HepG2 (cell line): ENCODE results near the gene SPAG6. TPM values are rescaled to one million over a fixed set of nuclear protein-coding genes. Genes with fewer than 3 reads are reported as not detected.

Experiments used
- ASH2L ChIP-seq: fragments of 300-600, 200-600 bp; sonication (generic); IDR thresholded peaks from 2 replicates; pipeline ENCODE4 v1.7.0; 2017; ENCODE audit warnings: low read depth, mild to moderate bottlenecking, moderate library complexity, mixed read lengths, low read length; ENCODE audit not compliant: insufficient read length
- CENPT ChIP-seq: sonication (generic); formaldehyde crosslinking; IDR thresholded peaks from 2 replicates; pipeline ENCODE4 v1.8.0; 2022; ENCODE audit warnings: low read depth, mild to moderate bottlenecking, moderate library complexity, missing genetic modification reagents
- EED ChIP-seq: sonication (generic); formaldehyde crosslinking; IDR thresholded peaks from 2 replicates; pipeline ENCODE4 v1.5.0; 2020; ENCODE audit warnings: mild to moderate bottlenecking, missing genetic modification reagents
- HMGXB4 ChIP-seq, 2 experiments: sonication (generic) in 1 of 2; formaldehyde crosslinking in 1 of 2; IDR thresholded peaks; 2 replicates each; pipeline versions ENCODE4 v1.4.0 to v1.6.1; 2018 to 2020; ENCODE audit warnings: missing genetic modification reagents in 2 of 2, borderline replicate concordance in 1 of 2, low read depth in 1 of 2, mild to moderate bottlenecking in 1 of 2, missing biosample characterization in 1 of 2
- HOXA9 ChIP-seq: sonication (generic); formaldehyde crosslinking; IDR thresholded peaks from 2 replicates; pipeline ENCODE4 v1.8.1; 2022; ENCODE audit warnings: missing genetic modification reagents, mild to moderate bottlenecking, moderate library complexity, borderline replicate concordance
- KAT8 ChIP-seq: IDR thresholded peaks from 2 replicates; pipeline ENCODE4 v1.6.1; 2016; ENCODE audit warnings: missing genetic modification reagents, missing compliant biosample characterization
- NR0B2 ChIP-seq: sonication (generic); formaldehyde crosslinking; IDR thresholded peaks from 2 replicates; pipeline ENCODE4 v1.4.0; 2020; ENCODE audit warnings: mild to moderate bottlenecking, missing genetic modification reagents
- SKI ChIP-seq: fragments of 450-650 bp; IDR thresholded peaks from one replicate; pipeline ENCODE4 v1.6.1; 2018; ENCODE audit warnings: mild to moderate bottlenecking; ENCODE audit not compliant: partially characterized antibody
- SMAD3 ChIP-seq: sonication (generic); formaldehyde crosslinking; IDR thresholded peaks from 2 replicates; pipeline ENCODE4 v1.4.0; 2020; ENCODE audit warnings: missing genetic modification reagents
- SRF ChIP-seq: IDR thresholded peaks from 2 replicates; pipeline ENCODE4 v1.6.1; 2011; ENCODE audit warnings: mild to moderate bottlenecking, low read depth, low read length, moderate library complexity
- ZBTB7B ChIP-seq: sonication (generic); formaldehyde crosslinking; IDR thresholded peaks from 2 replicates; pipeline ENCODE4 v1.4.0; 2020; ENCODE audit warnings: missing genetic modification reagents
- ZEB1 ChIP-seq: IDR thresholded peaks from 2 replicates; pipeline ENCODE4 v1.6.1; 2012; ENCODE audit warnings: mild to moderate bottlenecking, low read depth, inconsistent platforms; ENCODE audit not compliant: insufficient replicate concordance
- ZNF253 ChIP-seq: sonication (generic); formaldehyde crosslinking; IDR thresholded peaks from 2 replicates; pipeline ENCODE4 v1.8.0; 2022; ENCODE audit warnings: mild to moderate bottlenecking, missing genetic modification reagents, borderline replicate concordance
- ZNF552 ChIP-seq: sonication (generic); formaldehyde crosslinking; IDR thresholded peaks from 2 replicates; pipeline ENCODE4 v1.9.0; 2022; ENCODE audit warnings: missing genetic modification reagents, mild to moderate bottlenecking, borderline replicate concordance
- ZNF670 ChIP-seq: sonication (generic); formaldehyde crosslinking; IDR thresholded peaks from 2 replicates; pipeline ENCODE4 v1.8.0; 2022; ENCODE audit warnings: mild to moderate bottlenecking, missing genetic modification reagents, borderline replicate concordance
- polyA plus RNA-seq, 8 experiments: library from polyadenylated mRNA; depleted of rRNA in 3 of 8; stranded (reverse) in 7 of 8; unstranded in 1 of 8; fragments of >200 nt; fragmentation: Illumina TruSeq in 4 of 8; extraction: Trizol in 4 of 8; gene quantifications; 2 replicates each; pipeline versions ENCODE4 v1.2.1 to v1.2.3, GENCODE V29; 2011 to 2016; ENCODE audit warnings: low read depth in 4 of 8, missing spikeins in 1 of 8, mixed read lengths in 1 of 8; ENCODE audit not compliant: insufficient read depth in 1 of 8
- total RNA-seq, 5 experiments: library from RNA; depleted of rRNA; stranded (reverse); fragments of >200 nt; fragmentation: Illumina TruSeq; extraction: Trizol; gene quantifications; 2 replicates each; pipeline ENCODE4 v1.2.3, GENCODE V29; 2016; ENCODE audit warnings: low read depth in 1 of 5
- TF ChIP-seq, protein P1 (sequence below): sonication (generic); formaldehyde crosslinking; IDR thresholded peaks from 2 replicates; pipeline ENCODE4 v1.8.1; 2023; ENCODE audit warnings: missing genetic modification reagents, inconsistent platforms, borderline replicate concordance
- TF ChIP-seq, protein P2 (sequence below): sonication (generic); formaldehyde crosslinking; conservative IDR thresholded peaks from 2 replicates; pipeline ENCODE4 v1.8.1; 2023; ENCODE audit warnings: missing genetic modification reagents
- TF ChIP-seq, protein P3 (sequence below): sonication (generic); formaldehyde crosslinking; IDR thresholded peaks from 2 replicates; pipeline ENCODE4 v1.4.0; 2020; ENCODE audit warnings: missing genetic modification reagents

SPAG6 gene
- total and polyA plus RNA-seq, 2 of the 13 experiments (the other 11 are each of a cell fraction or from before 2014, with no cell fraction given), result not detected

DNA sequence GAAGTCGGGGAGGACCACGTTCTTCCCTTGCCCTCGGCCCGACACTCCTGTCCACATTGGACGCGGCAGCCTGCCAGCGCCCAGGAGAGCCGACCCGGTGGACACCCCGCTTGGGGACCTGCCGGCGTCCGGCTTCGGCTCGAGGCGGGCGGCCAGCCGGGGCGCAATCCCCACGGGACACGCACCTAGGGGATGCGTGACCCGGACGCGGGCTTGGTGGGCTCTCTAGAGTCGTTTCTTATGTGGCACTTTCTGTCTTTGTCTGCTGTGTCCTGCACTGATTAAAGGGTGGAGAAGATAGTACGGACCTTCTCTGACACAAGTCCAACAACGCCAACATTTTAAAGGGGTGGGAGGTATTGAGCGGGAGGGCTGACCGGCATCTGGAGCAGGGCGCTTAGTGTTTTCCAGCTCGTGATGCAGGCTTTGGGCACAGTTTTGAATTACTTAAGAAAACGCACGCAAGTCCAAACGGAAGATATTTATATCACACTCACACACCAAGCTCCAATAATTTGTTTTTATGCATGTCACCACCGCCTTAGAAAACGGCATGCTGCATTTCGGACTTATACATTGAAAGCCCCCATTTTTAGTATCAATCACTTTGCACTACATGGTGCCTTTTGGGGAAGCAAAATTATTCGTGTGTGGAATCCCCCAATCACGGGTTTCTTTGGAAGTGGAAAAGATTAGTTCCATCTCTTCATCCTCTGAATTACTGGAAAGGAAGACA, 3.9 kb upstream of the SPAG6 start (continued):
- TF ChIP-seq, protein P1, sequence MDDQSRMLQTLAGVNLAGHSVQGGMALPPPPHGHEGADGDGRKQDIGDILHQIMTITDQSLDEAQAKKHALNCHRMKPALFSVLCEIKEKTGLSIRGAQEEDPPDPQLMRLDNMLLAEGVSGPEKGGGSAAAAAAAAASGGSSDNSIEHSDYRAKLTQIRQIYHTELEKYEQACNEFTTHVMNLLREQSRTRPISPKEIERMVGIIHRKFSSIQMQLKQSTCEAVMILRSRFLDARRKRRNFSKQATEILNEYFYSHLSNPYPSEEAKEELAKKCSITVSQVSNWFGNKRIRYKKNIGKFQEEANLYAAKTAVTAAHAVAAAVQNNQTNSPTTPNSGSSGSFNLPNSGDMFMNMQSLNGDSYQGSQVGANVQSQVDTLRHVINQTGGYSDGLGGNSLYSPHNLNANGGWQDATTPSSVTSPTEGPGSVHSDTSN (CRISPR knock-in tag), result no peak
- TF ChIP-seq EED (CRISPR knock-in tag), result no peak
- TF ChIP-seq, protein P2, sequence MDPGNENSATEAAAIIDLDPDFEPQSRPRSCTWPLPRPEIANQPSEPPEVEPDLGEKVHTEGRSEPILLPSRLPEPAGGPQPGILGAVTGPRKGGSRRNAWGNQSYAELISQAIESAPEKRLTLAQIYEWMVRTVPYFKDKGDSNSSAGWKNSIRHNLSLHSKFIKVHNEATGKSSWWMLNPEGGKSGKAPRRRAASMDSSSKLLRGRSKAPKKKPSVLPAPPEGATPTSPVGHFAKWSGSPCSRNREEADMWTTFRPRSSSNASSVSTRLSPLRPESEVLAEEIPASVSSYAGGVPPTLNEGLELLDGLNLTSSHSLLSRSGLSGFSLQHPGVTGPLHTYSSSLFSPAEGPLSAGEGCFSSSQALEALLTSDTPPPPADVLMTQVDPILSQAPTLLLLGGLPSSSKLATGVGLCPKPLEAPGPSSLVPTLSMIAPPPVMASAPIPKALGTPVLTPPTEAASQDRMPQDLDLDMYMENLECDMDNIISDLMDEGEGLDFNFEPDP, result no peak
- 0 out of 2 replicates have a peak, but pooled peaks have one; percentile 41 for TF ChIP-seq KAT8
- no peak for TF ChIP-seq NR0B2 (CRISPR knock-in tag)
- TF ChIP-seq ZBTB7B (CRISPR knock-in tag), result no peak
- no peak for TF ChIP-seq SRF
- no peak for TF ChIP-seq SMAD3
- TF ChIP-seq, protein P3, sequence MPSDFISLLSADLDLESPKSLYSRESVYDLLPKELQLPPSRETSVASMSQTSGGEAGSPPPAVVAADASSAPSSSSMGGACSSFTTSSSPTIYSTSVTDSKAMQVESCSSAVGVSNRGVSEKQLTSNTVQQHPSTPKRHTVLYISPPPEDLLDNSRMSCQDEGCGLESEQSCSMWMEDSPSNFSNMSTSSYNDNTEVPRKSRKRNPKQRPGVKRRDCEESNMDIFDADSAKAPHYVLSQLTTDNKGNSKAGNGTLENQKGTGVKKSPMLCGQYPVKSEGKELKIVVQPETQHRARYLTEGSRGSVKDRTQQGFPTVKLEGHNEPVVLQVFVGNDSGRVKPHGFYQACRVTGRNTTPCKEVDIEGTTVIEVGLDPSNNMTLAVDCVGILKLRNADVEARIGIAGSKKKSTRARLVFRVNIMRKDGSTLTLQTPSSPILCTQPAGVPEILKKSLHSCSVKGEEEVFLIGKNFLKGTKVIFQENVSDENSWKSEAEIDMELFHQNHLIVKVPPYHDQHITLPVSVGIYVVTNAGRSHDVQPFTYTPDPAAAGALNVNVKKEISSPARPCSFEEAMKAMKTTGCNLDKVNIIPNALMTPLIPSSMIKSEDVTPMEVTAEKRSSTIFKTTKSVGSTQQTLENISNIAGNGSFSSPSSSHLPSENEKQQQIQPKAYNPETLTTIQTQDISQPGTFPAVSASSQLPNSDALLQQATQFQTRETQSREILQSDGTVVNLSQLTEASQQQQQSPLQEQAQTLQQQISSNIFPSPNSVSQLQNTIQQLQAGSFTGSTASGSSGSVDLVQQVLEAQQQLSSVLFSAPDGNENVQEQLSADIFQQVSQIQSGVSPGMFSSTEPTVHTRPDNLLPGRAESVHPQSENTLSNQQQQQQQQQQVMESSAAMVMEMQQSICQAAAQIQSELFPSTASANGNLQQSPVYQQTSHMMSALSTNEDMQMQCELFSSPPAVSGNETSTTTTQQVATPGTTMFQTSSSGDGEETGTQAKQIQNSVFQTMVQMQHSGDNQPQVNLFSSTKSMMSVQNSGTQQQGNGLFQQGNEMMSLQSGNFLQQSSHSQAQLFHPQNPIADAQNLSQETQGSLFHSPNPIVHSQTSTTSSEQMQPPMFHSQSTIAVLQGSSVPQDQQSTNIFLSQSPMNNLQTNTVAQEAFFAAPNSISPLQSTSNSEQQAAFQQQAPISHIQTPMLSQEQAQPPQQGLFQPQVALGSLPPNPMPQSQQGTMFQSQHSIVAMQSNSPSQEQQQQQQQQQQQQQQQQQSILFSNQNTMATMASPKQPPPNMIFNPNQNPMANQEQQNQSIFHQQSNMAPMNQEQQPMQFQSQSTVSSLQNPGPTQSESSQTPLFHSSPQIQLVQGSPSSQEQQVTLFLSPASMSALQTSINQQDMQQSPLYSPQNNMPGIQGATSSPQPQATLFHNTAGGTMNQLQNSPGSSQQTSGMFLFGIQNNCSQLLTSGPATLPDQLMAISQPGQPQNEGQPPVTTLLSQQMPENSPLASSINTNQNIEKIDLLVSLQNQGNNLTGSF (CRISPR knock-in tag), result 0 out of 2 replicates have a peak, but pooled peaks have one; percentile 18
- no peak for TF ChIP-seq ASH2L
- TF ChIP-seq CENPT (CRISPR knock-in tag), result no peak
- no peak for TF ChIP-seq HOXA9 (CRISPR knock-in tag)
- no peak for TF ChIP-seq SKI
- TF ChIP-seq ZEB1, result no peak
- no peak for TF ChIP-seq ZNF552 (CRISPR knock-in tag)
- no peak for TF ChIP-seq HMGXB4 (CRISPR knock-in tag; IDR thresholded peaks at IDR 0.05; ENCODE audit: borderline replicate concordance in 1 of 2, low read depth in 1 of 2)
- no peak for TF ChIP-seq ZNF670 (CRISPR knock-in tag)
- no peak for TF ChIP-seq ZNF253 (CRISPR knock-in tag)
